Stimulated activated CD8-positive, alpha-beta memory T cell treated with anti-CD3 and anti-CD28 coated beads, Interleukin-15, amount 100 ng/mL, for 4 hours (primary cell): ENCODE measurements around the gene OXGR1.
"Not testable (repeated sequence)": the region's sequence is repeated elsewhere in the genome, so short reads cannot be mapped to it uniquely, and the experiment has no call there.

ENCODE experiments used
- DNase-seq, 2 donors: peaks; one replicate each; pipeline ENCODE4 v3.0.0-alpha.2; 2020; ENCODE audit warnings: low read depth in 2 of 2

The OXGR1 gene

GRCh38 chr13:96994017-96994857 lies at the start of gene OXGR1:
Gene OXGR1, minus strand, starts transcription at chr13:96994476. Its CDS starts 6,717 bp downstream, at chr13:96987759.
- DNase-seq, result no peak

GRCh38 chr13:97043302-97043701 lies 49.0 kb upstream of the OXGR1 start:
- no peak for DNase-seq

- DNase-seq, result no peak
These were observed 36.6 kb upstream of the OXGR1 start for GRCh38 chr13:97030705-97031452.

GRCh38 chr13:97028441-97029299 lies 34.4 kb upstream of the OXGR1 start:
- DNase-seq, result no peak

- DNase-seq, result no peak
These were observed 32.9 kb upstream of the OXGR1 start for GRCh38 chr13:97027162-97027554.

- DNase-seq, result no peak
These were observed 32.4 kb upstream of the OXGR1 start for GRCh38 chr13:97026531-97027161.

- DNase-seq, result not testable (repeated sequence)
These were observed 29.5 kb upstream of the OXGR1 start for GRCh38 chr13:97023812-97024211.

- DNase-seq, result no peak
These were observed 28.8 kb upstream of the OXGR1 start for GRCh38 chr13:97023117-97023516.

- no peak for DNase-seq
These were observed 27.0 kb upstream of the OXGR1 start for GRCh38 chr13:97021241-97021640.

- DNase-seq, result no peak
These were observed 26.5 kb upstream of the OXGR1 start for GRCh38 chr13:97020689-97021240.

GRCh38 chr13:97020194-97020593 lies 25.9 kb upstream of the OXGR1 start:
- DNase-seq, result no peak

- no peak for DNase-seq
These were observed 25.0 kb upstream of the OXGR1 start for GRCh38 chr13:97019236-97019635.

GRCh38 chr13:97018029-97018819 lies 23.9 kb upstream of the OXGR1 start:
- no peak for DNase-seq

GRCh38 chr13:97017322-97017721 lies 23.0 kb upstream of the OXGR1 start:
- no peak for DNase-seq

GRCh38 chr13:97015661-97016350 lies 21.5 kb upstream of the OXGR1 start:
- no peak for DNase-seq

- no peak for DNase-seq
These were observed 18.2 kb upstream of the OXGR1 start for GRCh38 chr13:97012251-97013048.

GRCh38 chr13:97011446-97012131 lies 17.3 kb upstream of the OXGR1 start:
- no peak for DNase-seq

GRCh38 chr13:97008643-97009042 lies 14.4 kb upstream of the OXGR1 start:
- no peak for DNase-seq
